Activated CD4-positive, alpha-beta T cell treated with anti-CD3 and anti-CD28 coated beads, Interleukin-2, amount 50 U/mL, for 1 hour (primary cell): ENCODE results near the gene SCN2B.
A peak's percentile ranks its signal among the peaks of the same experiment; 100 is the strongest.
"Not testable (repeated sequence)": the region's sequence is repeated elsewhere in the genome, so short reads cannot be mapped to it uniquely, and the experiment has no call there.

Experiments used
- DNase-seq: peaks from one replicate; pipeline ENCODE4 v3.0.0-alpha.2; 2020

Gene SCN2B

GRCh38 chr11:118206391-118207031, 30.1 kb upstream of the SCN2B start:
- no peak for DNase-seq

GRCh38 chr11:118205606-118206378, 29.4 kb upstream of the SCN2B start:
- DNase-seq, result no peak

- DNase-seq, result peak; percentile 56
Observed at GRCh38 chr11:118202599-118203422, 26.4 kb upstream of the SCN2B start.

- DNase-seq, result no peak
Observed at GRCh38 chr11:118201966-118202365, 25.5 kb upstream of the SCN2B start.

GRCh38 chr11:118200901-118201680, 24.7 kb upstream of the SCN2B start:
- DNase-seq, result peak; percentile 23

- no peak for DNase-seq
Observed at GRCh38 chr11:118200497-118200896, 24.1 kb upstream of the SCN2B start.

- no peak for DNase-seq
Observed at GRCh38 chr11:118199135-118199534, 22.7 kb upstream of the SCN2B start.

GRCh38 chr11:118198370-118198769, 21.9 kb upstream of the SCN2B start:
- DNase-seq, result peak; percentile 83

- DNase-seq, result no peak
Observed at GRCh38 chr11:118194835-118195627, 18.6 kb upstream of the SCN2B start.

- no peak for DNase-seq
Observed at GRCh38 chr11:118193910-118194566, 17.6 kb upstream of the SCN2B start.

- not testable (repeated sequence) for DNase-seq
Observed at GRCh38 chr11:118192817-118193216, 16.4 kb upstream of the SCN2B start.

GRCh38 chr11:118190942-118191506, 14.6 kb upstream of the SCN2B start:
- not testable (repeated sequence) for DNase-seq

GRCh38 chr11:118186346-118187107, 10.1 kb upstream of the SCN2B start:
- no peak for DNase-seq

GRCh38 chr11:118184784-118185579, 8.5 kb upstream of the SCN2B start:
- no peak for DNase-seq

- not testable (repeated sequence) for DNase-seq
Observed at GRCh38 chr11:118183691-118184090, 7.3 kb upstream of the SCN2B start.

GRCh38 chr11:118180300-118180703, 3.9 kb upstream of the SCN2B start:
- no peak for DNase-seq

- DNase-seq, result no peak
Observed at GRCh38 chr11:118176778-118177134, 317 bp upstream of the SCN2B start.

GRCh38 chr11:118175031-118175992, 1.1 kb downstream of the SCN2B start:
- DNase-seq, result no peak
